GM21529 (cell line): ENCODE data around the gene SCN4A.
A peak's percentile ranks its signal among the peaks of the same experiment; 100 is the strongest.
"Not testable (repeated sequence)": the region's sequence is repeated elsewhere in the genome, so short reads cannot be mapped to it uniquely, and the experiment has no call there.

Experiments
- ATAC-seq: cut with Tn5 transposase; IDR thresholded peaks from one replicate; pipeline ENCODE4 v1.9.1; 2021; ENCODE audit not compliant: unreplicated experiment

SCN4A gene

GRCh38 chr17:63939401-63939800, 33.3 kb downstream of the SCN4A start:
- ATAC-seq: no peak

- ATAC-seq: no peak
Observed at GRCh38 chr17:63937920-63938319, 34.8 kb downstream of the SCN4A start.

GRCh38 chr17:63937319-63937718, 35.4 kb downstream of the SCN4A start:
- ATAC-seq: no peak

- ATAC-seq: no peak
Observed at GRCh38 chr17:63934183-63935112, 38.3 kb downstream of the SCN4A start.

GRCh38 chr17:63933598-63933997, 39.1 kb downstream of the SCN4A start:
- ATAC-seq: no peak

- ATAC-seq: peak; percentile 18
Observed at GRCh38 chr17:63932721-63933120, 40.0 kb downstream of the SCN4A start.

GRCh38 chr17:63931981-63932561, 40.6 kb downstream of the SCN4A start, which contains the start of gene CD79B:
Gene CD79B, minus strand, starts transcription at chr17:63932331. Its CDS starts 70 bp downstream, at chr17:63932261.
- peak; percentile 70 for ATAC-seq

GRCh38 chr17:63930951-63931575, 41.7 kb downstream of the SCN4A start:
- ATAC-seq: peak; percentile 48

GRCh38 chr17:63929860-63930766, 42.6 kb downstream of the SCN4A start:
- ATAC-seq: no peak

- no peak for ATAC-seq
Observed at GRCh38 chr17:63928966-63929695, 43.6 kb downstream of the SCN4A start.

GRCh38 chr17:63928172-63928666, 44.5 kb downstream of the SCN4A start:
- no peak for ATAC-seq

- no peak for ATAC-seq
Observed at GRCh38 chr17:63927464-63928171, 45.1 kb downstream of the SCN4A start.

- no peak for ATAC-seq
Observed at GRCh38 chr17:63926164-63926563, 46.6 kb downstream of the SCN4A start.

GRCh38 chr17:63925615-63926014, 47.1 kb downstream of the SCN4A start:
- ATAC-seq: no peak

GRCh38 chr17:63922402-63922801, 50.3 kb downstream of the SCN4A start:
- not testable (repeated sequence) for ATAC-seq

GRCh38 chr17:63920779-63921178, 51.9 kb downstream of the SCN4A start:
- ATAC-seq: not testable (repeated sequence)

- ATAC-seq: not testable (repeated sequence)
Observed at GRCh38 chr17:63920050-63920449, 52.7 kb downstream of the SCN4A start.

- ATAC-seq: peak; percentile 72
Observed at GRCh38 chr17:63919311-63919723, 53.4 kb downstream of the SCN4A start.

- ATAC-seq: not testable (repeated sequence)
Observed at GRCh38 chr17:63918789-63919305, 53.9 kb downstream of the SCN4A start, which contains the start of gene GH1. Gene GH1, minus strand, starts transcription at chr17:63918839. Its CDS starts 63 bp downstream, at chr17:63918776.
